Activated CD8-positive, alpha-beta T cell treated with anti-CD3 and anti-CD28 coated beads for 36 hours (primary cell): Measurements from ENCODE around the gene NFYC. TPM values are rescaled to one million over a fixed set of nuclear protein-coding genes. Genes with fewer than 3 reads are reported as not detected.
"Not testable (repeated sequence)": the region's sequence is repeated elsewhere in the genome, so short reads cannot be mapped to it uniquely, and the experiment has no call there.

Source experiments
- ATAC-seq: fragments of 200-7000 bp; cut with Tn5 transposase; one replicate; pipeline ENCODE4 v1.10.0; 2021; ENCODE audit warnings: mild to moderate bottlenecking, moderate library complexity
- CTCF ChIA-PET: fragments of 350-600 bp; sonication (Branson Sonifier 250); formaldehyde crosslinking; loops from one replicate; lab custom pipeline; 2021; ENCODE audit warnings: antibody characterized with exemption; lab: Charles Lee
- POLR2A ChIA-PET: fragments of 350-600 bp; sonication (Branson Sonifier 250); formaldehyde crosslinking; loops from one replicate; lab custom pipeline; 2021; ENCODE audit warnings: antibody characterized with exemption; lab: Charles Lee
- DNase-seq: peaks from one replicate; pipeline ENCODE4 v3.0.0-alpha.2; 2020
- H3K27ac Mint-ChIP-seq: one replicate; pipeline ENCODE4 v1.8.0; 2021; ENCODE audit warnings: mild to moderate bottlenecking, mixed read lengths
- H3K27me3 Mint-ChIP-seq: one replicate; pipeline ENCODE4 v1.8.0; 2021; ENCODE audit warnings: mixed read lengths
- H3K36me3 Mint-ChIP-seq: one replicate; pipeline ENCODE4 v1.8.0; 2021; ENCODE audit warnings: low read depth, mixed read lengths
- H3K4me1 Mint-ChIP-seq: one replicate; pipeline ENCODE4 v1.8.0; 2021; ENCODE audit warnings: low read depth, mixed read lengths
- H3K4me3 Mint-ChIP-seq: one replicate; pipeline ENCODE4 v1.8.0; 2021; ENCODE audit warnings: mild to moderate bottlenecking, moderate library complexity, mixed read lengths
- H3K9me3 Mint-ChIP-seq: one replicate; pipeline ENCODE4 v1.8.0; 2021; ENCODE audit warnings: mixed read lengths
- intact Hi-C: fragments of 100-400 bp; cut with micrococcal nuclease; formaldehyde crosslinking; loops from one replicate; pipeline ENCODE4 v1.10.0; 2022
- total RNA-seq, 2 experiments: library from RNA; stranded (reverse); gene quantifications; one replicate each; pipeline ENCODE4 v1.2.3, GENCODE V29; 2021
- TF ChIP-seq, protein P1 (sequence below): fragments of 200-600 bp; IDR thresholded peaks from one replicate; pipeline ENCODE4 v1.8.0; 2022; ENCODE audit warnings: antibody characterized with exemption, mild to moderate bottlenecking

The NFYC gene
- total RNA-seq, 2 experiments from 2014 or later = 45.6 to 53.8 TPM

DNA sequence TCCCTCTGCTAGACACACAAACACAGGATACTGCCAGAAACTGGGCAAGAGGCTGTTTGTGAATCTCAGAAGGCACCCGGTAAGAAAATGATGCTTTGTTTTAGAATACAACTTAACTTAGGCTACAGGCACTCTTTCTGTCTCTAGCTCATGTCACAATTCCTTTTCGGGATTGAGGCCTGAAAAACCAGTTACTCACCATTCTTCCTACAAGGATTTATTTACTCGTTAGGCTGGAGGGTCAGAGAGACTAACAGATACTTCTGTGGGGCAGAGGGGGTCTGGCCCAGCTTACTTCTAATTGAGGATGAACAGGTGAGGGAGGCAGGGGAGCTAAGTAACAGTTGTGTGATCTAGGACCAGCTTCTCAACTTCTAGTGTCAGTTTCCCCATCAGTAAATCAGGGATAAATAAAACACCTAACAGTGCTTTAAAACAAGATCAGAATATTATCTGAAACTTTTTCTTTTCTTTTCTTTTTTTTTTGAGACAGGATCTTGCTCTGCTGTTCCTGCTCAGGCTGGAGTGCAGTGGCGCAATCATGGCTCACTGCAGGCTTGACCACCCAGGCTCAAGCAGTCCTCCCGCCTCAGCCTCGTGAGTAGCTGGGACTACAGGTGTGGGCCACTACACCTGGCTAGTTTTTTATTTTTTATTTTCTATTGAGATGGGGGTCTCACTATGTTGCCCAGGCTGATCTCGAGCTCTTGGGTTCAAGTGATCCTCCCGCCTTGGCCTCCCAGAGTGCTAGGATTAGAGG, 31.9 kb downstream of the NFYC start:
- intact Hi-C loops = no loop called here
- Mint-ChIP-seq H3K27ac (no peak overlapping the region), H3K9me3 (no peaks in the 10 kb centered on the region), H3K36me3 (peaks cover 10% of the 10 kb centered on the region), H3K4me1 (peaks cover 34% of the 10 kb centered on the region), H3K4me3 (no peak overlapping the region), H3K27me3 (no peaks in the 10 kb centered on the region)
- DNase-seq = no peak
- CTCF ChIA-PET = interaction anchor here (0.8 to 3.7 kb wide), 8 partner anchors 13 to 54 kb away, joined by 3 to 13 read pairs (median 5); partner anchors contain the start of gene NFYC
- no peak for ATAC-seq
- POLR2A ChIA-PET = interaction anchor here (0.9 to 2.5 kb wide), 2 partner anchors 23 to 32 kb away, joined by 3 to 7 read pairs; partner anchors contain the start of gene NFYC
- TF ChIP-seq, protein P1, sequence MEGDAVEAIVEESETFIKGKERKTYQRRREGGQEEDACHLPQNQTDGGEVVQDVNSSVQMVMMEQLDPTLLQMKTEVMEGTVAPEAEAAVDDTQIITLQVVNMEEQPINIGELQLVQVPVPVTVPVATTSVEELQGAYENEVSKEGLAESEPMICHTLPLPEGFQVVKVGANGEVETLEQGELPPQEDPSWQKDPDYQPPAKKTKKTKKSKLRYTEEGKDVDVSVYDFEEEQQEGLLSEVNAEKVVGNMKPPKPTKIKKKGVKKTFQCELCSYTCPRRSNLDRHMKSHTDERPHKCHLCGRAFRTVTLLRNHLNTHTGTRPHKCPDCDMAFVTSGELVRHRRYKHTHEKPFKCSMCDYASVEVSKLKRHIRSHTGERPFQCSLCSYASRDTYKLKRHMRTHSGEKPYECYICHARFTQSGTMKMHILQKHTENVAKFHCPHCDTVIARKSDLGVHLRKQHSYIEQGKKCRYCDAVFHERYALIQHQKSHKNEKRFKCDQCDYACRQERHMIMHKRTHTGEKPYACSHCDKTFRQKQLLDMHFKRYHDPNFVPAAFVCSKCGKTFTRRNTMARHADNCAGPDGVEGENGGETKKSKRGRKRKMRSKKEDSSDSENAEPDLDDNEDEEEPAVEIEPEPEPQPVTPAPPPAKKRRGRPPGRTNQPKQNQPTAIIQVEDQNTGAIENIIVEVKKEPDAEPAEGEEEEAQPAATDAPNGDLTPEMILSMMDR = no peak

DNA sequence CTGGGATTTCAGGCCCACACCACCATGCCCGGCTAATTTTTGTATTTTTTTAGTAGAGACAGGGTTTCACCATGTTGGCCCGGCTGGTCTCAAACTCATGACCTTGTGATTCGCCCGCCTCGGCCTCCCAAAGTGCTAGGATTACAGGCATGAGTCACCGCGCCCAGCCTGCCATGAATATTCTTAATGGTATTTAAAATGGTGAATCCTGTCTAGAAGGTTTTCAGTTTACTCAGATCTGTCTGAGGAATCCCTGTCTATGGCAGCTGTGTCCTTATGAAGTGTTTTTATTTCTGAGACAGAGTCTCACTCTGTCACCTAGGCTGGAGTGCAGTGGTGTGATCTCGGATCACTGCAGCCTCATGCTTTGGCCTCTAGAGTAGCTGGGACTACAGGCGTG, 36.2 kb downstream of the NFYC start:
- H3K4me3 Mint-ChIP-seq, CTCF ChIA-PET, POLR2A ChIA-PET, DNase-seq, ATAC-seq, H3K27ac Mint-ChIP-seq, intact Hi-C loops, H3K27me3 Mint-ChIP-seq, H3K9me3 Mint-ChIP-seq: not testable (repeated sequence)
- peaks cover 16% of the 10 kb centered on the region for H3K36me3 Mint-ChIP-seq
- H3K4me1 Mint-ChIP-seq = peaks cover 50% of the 10 kb centered on the region

DNA sequence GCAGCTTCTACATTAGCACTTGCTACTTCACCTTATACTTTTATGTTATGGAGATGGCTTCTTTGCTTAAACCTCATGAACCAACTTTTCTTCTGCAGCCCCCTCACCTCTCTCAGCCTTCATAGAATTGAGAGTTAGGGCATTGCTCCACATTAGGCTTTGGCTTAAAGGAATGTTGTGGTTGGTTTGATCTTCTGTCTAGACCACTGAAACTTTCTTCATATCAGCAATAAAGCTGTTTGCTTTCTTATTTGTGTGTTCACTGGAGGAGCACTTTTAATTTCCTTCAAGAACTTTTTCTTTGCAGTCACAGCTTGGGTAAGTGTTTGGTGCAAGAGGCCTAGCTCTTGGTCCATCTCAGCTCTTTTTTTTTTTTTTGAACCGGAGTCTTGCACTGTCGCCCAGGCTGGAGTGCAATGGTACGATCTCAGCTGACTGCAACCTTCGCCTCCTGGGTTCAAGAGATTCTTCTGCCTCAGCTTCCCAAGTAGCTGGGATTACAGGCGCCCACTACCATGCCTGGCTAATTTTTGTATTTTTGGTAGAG, 37.9 kb downstream of the NFYC start:
- peaks cover 45% of the 10 kb centered on the region for H3K4me1 Mint-ChIP-seq
- ATAC-seq, H3K4me3 Mint-ChIP-seq: not testable (repeated sequence)

DNA sequence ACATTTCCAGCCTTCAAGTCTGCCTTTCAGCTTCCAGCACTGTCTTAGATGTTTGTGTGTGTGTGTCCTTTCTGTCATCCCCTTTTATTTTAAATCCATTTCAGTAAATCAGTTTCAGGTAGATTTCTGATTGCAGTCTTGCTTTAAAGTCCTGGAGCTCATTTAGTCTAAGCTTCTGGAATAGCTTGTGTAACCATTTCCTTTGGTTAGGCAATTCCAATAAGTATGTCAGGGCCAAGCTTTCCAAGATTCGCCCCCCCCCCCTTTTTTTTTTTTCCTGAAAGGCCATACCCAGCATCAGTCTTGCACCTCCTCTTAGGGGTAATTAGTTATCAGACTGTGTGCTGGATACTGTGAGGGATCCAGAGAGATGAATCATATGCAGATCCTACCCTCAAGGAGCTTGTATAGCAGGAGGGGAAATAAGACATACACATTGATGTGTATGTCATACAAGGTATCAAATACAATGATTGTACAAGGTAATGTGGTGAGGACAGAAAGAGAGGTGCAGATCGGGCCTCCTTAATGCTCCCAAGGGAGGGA, 41.3 kb downstream of the NFYC start:
- ChIA-PET POLR2A (interaction anchor here (0.9 to 1.2 kb wide), 3 partner anchors 8 to 40 kb away, joined by 3 to 5 read pairs (median 5); no protein-coding TSS in a partner anchor), CTCF (interaction anchor here (1.3 to 2.5 kb wide), 2 partner anchors 21 to 41 kb away, joined by 6 to 8 read pairs; no protein-coding TSS in a partner anchor)
- TF ChIP-seq, protein P1 = no peak
- ATAC-seq = no peak
- H3K27me3 Mint-ChIP-seq = no peaks in the 10 kb centered on the region
- H3K36me3 Mint-ChIP-seq = peaks cover 16% of the 10 kb centered on the region
- no peak for DNase-seq
- H3K4me1 Mint-ChIP-seq = peaks cover 49% of the 10 kb centered on the region
- no peak overlapping the region for H3K27ac Mint-ChIP-seq
- H3K4me3 Mint-ChIP-seq = no peak overlapping the region
- intact Hi-C loops = no loop called here
- no peaks in the 10 kb centered on the region for H3K9me3 Mint-ChIP-seq

More for the DNA sequence above, 37.9 kb downstream of the NFYC start:
- H3K27ac Mint-ChIP-seq = peak overlapping the region; percentile 14
- peaks cover 11% of the 10 kb centered on the region for H3K36me3 Mint-ChIP-seq
- ChIA-PET POLR2A (interaction anchor here (1.6 kb wide), 1 partner anchor 121 kb away, joined by 4 read pairs; no protein-coding TSS in a partner anchor), CTCF (interaction anchor here (0.6 to 1.4 kb wide), 7 partner anchors 11 to 223 kb away, joined by 3 to 4 read pairs (median 3); no protein-coding TSS in a partner anchor)
- DNase-seq, H3K27me3 Mint-ChIP-seq, intact Hi-C loops, H3K9me3 Mint-ChIP-seq: not testable (repeated sequence)

DNA sequence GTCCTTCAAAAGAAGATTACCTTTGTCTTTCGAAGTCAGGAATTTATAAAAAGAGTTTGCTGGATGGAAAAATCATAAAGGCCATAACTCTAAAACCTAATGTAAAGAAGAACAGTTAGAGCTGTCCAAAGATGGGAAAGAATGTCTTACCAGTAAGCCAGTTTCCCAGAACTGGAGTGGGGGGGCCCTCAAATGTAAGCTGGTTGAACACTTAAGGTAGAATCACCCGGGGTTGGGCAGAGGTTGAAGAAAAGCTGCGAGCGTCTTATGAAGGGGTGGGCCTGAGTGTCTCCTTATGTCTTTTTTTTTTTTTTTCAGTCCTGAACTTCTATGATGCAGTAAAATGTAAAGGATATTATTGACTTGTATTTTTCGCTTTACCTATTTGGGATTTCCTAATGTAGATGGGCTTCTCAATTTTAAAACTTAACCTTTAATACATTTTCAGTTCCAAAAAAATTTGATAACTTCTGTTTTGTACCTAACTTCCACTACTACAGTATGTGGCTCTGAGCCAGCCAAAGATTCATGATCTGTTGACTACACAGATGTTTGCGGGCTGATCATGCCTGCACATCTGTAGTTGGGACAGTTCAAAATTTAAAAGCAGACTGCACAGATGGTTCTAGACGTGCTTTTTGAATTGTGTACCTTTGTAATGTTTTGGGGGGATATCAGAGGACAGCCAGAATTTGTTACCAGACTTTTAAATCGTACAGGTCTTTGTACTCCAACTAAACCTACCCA, 43.6 kb downstream of the NFYC start:
- Mint-ChIP-seq H3K27me3 (no peaks in the 10 kb centered on the region), H3K9me3 (no peaks in the 10 kb centered on the region), H3K27ac (no peak overlapping the region), H3K4me3 (no peak overlapping the region), H3K36me3 (peaks cover 27% of the 10 kb centered on the region), H3K4me1 (peaks cover 40% of the 10 kb centered on the region)
- DNase-seq (no peak), ATAC-seq (no peak)
- intact Hi-C loops = no loop called here
- ChIA-PET CTCF (interaction anchor here (0.9 kb wide), 1 partner anchor 39 kb away, joined by 6 read pairs; no protein-coding TSS in a partner anchor), POLR2A (interaction anchor here (1.0 kb wide), 1 partner anchor 44 kb away, joined by 3 read pairs; the partner anchor contains the start of gene NFYC)
- TF ChIP-seq, protein P1 = no peak
